Colonic mucosa (tissue), 4 donors: ENCODE data around the gene ATXN10. TPM values are rescaled to one million over a fixed set of nuclear protein-coding genes. Genes with fewer than 3 reads are reported as not detected.

Experiments
- DNase-seq: peaks from one replicate; pipeline ENCODE4 v3.0.0-alpha.2; 2020
- H3K27ac ChIP-seq: fragments of 200-600 bp; one replicate; pipeline ENCODE4 v1.8.0; 2021
- H3K27me3 ChIP-seq: fragments of 200-600 bp; one replicate; pipeline ENCODE4 v1.8.0; 2021
- H3K36me3 ChIP-seq: fragments of 200-600 bp; one replicate; pipeline ENCODE4 v1.8.0; 2021
- H3K4me1 ChIP-seq: fragments of 200-600 bp; one replicate; pipeline ENCODE4 v1.8.0; 2021; ENCODE audit warnings: mild to moderate bottlenecking
- H3K4me3 ChIP-seq: fragments of 200-600 bp; one replicate; pipeline ENCODE4 v1.8.0; 2021
- H3K9ac ChIP-seq, 2 donors: one replicate each; pipeline ENCODE4 v1.7.0; 2013; ENCODE audit warnings: control low read depth in 2 of 2, low read depth in 2 of 2, low read length in 2 of 2
- H3K9me3 ChIP-seq: fragments of 200-600 bp; one replicate; pipeline ENCODE4 v1.8.0; 2021
- intact Hi-C: fragments of 100-400 bp; cut with DNase I; formaldehyde crosslinking; loops from one replicate; pipeline ENCODE4 v1.14.1; 2022
- total RNA-seq, 2 donors: library from RNA; stranded (reverse); fragmentation: NEBNext Ultra II Directional in 1 of 2; extraction: Animal tissue kit (Norgen Biotek cat#: 25700) in 1 of 2; gene quantifications; one replicate each; pipeline ENCODE4 v1.2.1, GENCODE V29; 2021
- TF ChIP-seq, protein P1 (sequence below): fragments of 200-600 bp; IDR thresholded peaks from one replicate; pipeline ENCODE4 v1.8.0; 2022; ENCODE audit warnings: antibody characterized with exemption, mild to moderate bottlenecking
- donor health status: healthy.
- donor health status: DM: no; HTN: no; CAD: no.
- donor health status: DM: no; HTN: no; CAD: no.

Gene ATXN10
- total RNA-seq, 2 donors from 2014 or later: 90.5 to 94.9 TPM

DNA sequence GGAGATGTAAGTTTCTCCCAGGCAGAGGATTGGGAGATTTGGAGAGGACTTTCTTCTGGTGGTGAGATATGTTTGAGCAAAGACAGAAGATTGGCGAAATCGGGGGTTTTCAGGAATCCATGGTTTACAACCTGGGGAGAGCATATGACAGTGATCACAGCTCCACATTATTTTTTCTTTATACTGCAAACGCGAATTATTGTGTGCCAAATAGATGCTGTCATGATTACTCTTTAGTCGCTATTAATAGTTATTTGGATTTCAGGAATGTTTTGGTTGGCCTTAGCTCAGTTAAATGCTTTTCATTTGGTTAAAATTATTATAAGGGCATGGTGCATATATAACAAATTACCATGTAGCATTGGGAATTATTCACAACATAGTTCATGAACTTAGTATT lies 15.2 kb downstream of the ATXN10 start:
- H3K4me3 ChIP-seq: no peak overlapping the region
- intact Hi-C loops: no loop called here
- no peak overlapping the region for H3K27ac ChIP-seq
- peaks cover 4% of the 10 kb centered on the region for H3K4me1 ChIP-seq
- H3K27me3 ChIP-seq: no peaks in the 10 kb centered on the region
- H3K9ac ChIP-seq: no peak overlapping the region
- H3K36me3 ChIP-seq: no peaks in the 10 kb centered on the region
- DNase-seq: no peak
- TF ChIP-seq, protein P1, sequence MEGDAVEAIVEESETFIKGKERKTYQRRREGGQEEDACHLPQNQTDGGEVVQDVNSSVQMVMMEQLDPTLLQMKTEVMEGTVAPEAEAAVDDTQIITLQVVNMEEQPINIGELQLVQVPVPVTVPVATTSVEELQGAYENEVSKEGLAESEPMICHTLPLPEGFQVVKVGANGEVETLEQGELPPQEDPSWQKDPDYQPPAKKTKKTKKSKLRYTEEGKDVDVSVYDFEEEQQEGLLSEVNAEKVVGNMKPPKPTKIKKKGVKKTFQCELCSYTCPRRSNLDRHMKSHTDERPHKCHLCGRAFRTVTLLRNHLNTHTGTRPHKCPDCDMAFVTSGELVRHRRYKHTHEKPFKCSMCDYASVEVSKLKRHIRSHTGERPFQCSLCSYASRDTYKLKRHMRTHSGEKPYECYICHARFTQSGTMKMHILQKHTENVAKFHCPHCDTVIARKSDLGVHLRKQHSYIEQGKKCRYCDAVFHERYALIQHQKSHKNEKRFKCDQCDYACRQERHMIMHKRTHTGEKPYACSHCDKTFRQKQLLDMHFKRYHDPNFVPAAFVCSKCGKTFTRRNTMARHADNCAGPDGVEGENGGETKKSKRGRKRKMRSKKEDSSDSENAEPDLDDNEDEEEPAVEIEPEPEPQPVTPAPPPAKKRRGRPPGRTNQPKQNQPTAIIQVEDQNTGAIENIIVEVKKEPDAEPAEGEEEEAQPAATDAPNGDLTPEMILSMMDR: no peak
- no peaks in the 10 kb centered on the region for H3K9me3 ChIP-seq

DNA sequence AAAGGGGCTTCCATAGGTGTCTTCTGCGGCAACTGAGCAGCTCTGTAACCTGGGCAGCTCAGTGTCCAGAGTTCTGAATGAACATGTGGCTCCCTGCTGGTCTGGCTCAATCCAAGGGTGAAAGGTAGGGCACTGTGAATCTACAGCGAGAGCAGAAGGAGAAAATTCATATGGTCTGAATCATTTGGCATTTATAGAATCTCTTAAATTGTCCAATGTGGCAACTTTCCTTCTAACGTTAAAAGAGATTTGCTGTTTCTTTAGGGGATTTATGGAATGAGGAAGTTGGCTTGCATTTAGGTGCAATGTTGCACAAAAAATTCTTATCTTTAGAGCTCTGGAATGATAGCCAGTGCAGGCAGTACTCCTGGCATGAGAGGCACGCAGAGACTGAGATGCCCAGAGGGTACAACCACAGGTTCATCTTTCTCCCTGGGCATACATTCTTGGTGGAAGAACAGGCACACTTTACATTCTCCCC lies 17.0 kb downstream of the ATXN10 start:
- Histone ChIP-seq H3K4me1 (peaks cover 4% of the 10 kb centered on the region), H3K4me3 (no peak overlapping the region), H3K36me3 (no peaks in the 10 kb centered on the region), H3K27me3 (no peaks in the 10 kb centered on the region), H3K9me3 (no peaks in the 10 kb centered on the region), H3K9ac (no peak overlapping the region), H3K27ac (no peak overlapping the region)
- TF ChIP-seq, protein P1: no peak
- intact Hi-C loops: no loop called here
- no peak for DNase-seq

DNA sequence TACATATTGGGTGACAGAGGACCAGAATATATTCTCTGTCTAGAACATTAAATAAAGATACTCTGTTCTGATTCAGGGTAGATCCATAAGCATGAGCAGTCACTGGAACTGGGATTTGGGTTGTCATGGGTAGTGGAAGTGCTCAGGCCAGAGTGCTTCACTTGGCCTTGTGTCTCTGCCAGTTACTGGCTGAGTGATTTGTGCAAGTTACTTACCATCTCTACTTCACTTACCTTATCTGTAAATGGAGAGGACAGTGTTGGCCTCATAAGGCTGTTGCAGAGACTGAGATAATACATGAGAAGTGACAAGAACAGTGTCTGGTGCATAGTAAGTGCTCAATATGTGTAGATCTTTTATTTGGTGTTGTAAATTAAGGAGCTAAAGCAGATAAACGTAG lies 17.6 kb downstream of the ATXN10 start:
- intact Hi-C loops: no loop called here
- DNase-seq: no peak
- Histone ChIP-seq H3K27me3 (no peaks in the 10 kb centered on the region), H3K9ac (no peak overlapping the region), H3K9me3 (no peaks in the 10 kb centered on the region), H3K4me1 (peaks cover 4% of the 10 kb centered on the region), H3K4me3 (no peak overlapping the region), H3K27ac (no peak overlapping the region), H3K36me3 (no peaks in the 10 kb centered on the region)
- TF ChIP-seq, protein P1: no peak

DNA sequence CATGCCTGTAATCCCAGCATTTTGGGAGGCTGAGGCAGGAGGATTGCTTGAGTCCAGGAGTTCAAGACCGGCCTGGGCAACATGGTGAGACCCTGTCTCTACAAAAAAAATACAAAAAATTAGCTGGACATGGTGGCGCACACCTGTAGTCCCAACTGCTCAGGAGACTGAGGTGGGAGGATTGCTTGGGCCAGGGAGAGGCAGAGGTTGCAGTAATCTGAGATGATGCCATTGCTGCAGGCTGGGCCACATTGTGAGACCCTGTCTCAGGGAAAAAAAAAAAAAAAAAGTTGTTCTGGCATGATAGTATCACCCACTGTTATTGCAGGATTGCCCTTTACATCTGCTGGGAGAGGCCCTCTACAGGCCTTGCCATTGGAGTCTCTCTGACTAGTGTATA lies 18.4 kb downstream of the ATXN10 start:
- Histone ChIP-seq H3K9ac (no peak overlapping the region), H3K27me3 (no peaks in the 10 kb centered on the region), H3K9me3 (no peaks in the 10 kb centered on the region), H3K36me3 (no peaks in the 10 kb centered on the region), H3K4me3 (no peak overlapping the region), H3K27ac (no peak overlapping the region), H3K4me1 (peaks cover 4% of the 10 kb centered on the region)
- intact Hi-C loops: no loop called here
- no peak for DNase-seq
- TF ChIP-seq, protein P1: no peak

DNA sequence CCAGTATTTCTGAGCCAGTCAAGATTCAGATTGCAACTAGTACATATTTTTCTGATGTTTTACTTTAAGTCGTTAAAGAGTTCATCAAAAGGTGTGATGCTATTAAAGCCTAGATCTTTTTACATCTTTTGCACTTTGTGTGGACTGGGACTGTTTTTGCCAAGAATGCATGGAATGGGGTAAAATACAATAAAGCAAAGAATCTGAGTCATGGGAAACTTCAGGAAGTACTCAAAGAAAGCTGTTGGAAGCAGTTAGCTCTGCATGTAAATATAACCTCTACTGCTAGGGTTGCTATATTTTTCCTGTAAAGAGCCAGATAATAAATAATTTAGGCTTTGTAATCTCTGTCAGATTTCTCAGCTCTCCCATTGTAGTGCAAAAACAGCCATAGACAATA lies 20.9 kb downstream of the ATXN10 start:
- TF ChIP-seq, protein P1: no peak
- H3K4me3 ChIP-seq: no peak overlapping the region

DNA sequence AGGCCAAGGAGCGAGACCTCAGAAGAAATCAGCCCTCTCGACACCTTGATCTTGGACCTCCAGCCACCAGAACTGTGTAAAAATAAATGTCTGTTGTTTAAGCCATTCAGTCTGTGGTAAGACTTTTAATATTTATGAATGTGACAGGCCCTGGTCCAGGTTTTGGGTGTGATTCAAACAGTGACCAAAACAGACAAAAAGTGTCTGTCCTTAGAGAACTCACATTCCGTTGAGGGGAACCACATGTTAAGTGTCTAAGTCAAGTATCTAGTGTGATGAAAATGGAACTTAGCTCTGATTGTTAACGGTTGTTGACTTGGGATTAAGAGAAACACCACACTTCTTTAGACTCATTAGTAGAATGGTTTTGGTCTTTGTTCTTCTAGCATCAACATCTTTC lies 22.2 kb downstream of the ATXN10 start:
- TF ChIP-seq, protein P1: no peak
- intact Hi-C loops: no loop called here
- Histone ChIP-seq H3K27ac (no peak overlapping the region), H3K9me3 (no peaks in the 10 kb centered on the region), H3K4me3 (no peak overlapping the region), H3K4me1 (peaks cover 3% of the 10 kb centered on the region), H3K9ac (no peak overlapping the region), H3K36me3 (no peaks in the 10 kb centered on the region), H3K27me3 (no peaks in the 10 kb centered on the region)
- DNase-seq: no peak

More for the DNA sequence above, 20.9 kb downstream of the ATXN10 start:
- no peak for DNase-seq
- Histone ChIP-seq H3K36me3 (no peaks in the 10 kb centered on the region), H3K27me3 (no peaks in the 10 kb centered on the region), H3K9ac (no peak overlapping the region), H3K27ac (no peak overlapping the region), H3K4me1 (peaks cover 4% of the 10 kb centered on the region), H3K9me3 (no peaks in the 10 kb centered on the region)
- intact Hi-C loops: no loop called here
